HG02588 (cell line): ENCODE measurements around the gene ZNF697.
"Not testable (repeated sequence)": the region's sequence is repeated elsewhere in the genome, so short reads cannot be mapped to it uniquely, and the experiment has no call there.

Source experiments
- ATAC-seq: cut with Tn5 transposase; IDR thresholded peaks from one replicate; pipeline ENCODE4 v1.9.1; 2021; ENCODE audit warnings: mild to moderate bottlenecking, moderate library complexity; ENCODE audit not compliant: unreplicated experiment

The ZNF697 gene

GRCh38 chr1:119632103-119632490 lies 16.0 kb downstream of the ZNF697 start:
- no peak for ATAC-seq

GRCh38 chr1:119631433-119632102 lies 16.5 kb downstream of the ZNF697 start:
- ATAC-seq = peak; percentile 48

- ATAC-seq = no peak
Observed at GRCh38 chr1:119631086-119631432, 17.0 kb downstream of the ZNF697 start.

DNA sequence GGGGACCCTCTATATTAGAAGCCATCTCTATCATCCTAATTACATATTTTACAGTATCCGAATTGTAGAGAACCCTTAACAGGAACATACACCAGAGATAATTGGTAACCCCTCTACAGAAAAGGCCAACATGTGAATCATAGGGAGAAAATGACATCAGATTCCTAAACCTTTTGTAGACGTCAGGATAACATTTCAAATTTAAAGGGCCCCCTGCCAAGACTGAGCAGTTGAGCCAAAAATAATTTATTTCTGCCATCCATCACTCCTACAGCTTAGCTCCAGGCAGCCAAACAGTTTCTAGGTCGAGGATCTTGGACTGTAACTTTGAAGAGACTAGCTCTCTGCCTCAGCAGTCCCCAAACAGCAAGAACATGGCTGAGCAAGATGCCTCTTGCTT lies 21.2 kb downstream of the ZNF697 start:
- ATAC-seq = no peak

DNA sequence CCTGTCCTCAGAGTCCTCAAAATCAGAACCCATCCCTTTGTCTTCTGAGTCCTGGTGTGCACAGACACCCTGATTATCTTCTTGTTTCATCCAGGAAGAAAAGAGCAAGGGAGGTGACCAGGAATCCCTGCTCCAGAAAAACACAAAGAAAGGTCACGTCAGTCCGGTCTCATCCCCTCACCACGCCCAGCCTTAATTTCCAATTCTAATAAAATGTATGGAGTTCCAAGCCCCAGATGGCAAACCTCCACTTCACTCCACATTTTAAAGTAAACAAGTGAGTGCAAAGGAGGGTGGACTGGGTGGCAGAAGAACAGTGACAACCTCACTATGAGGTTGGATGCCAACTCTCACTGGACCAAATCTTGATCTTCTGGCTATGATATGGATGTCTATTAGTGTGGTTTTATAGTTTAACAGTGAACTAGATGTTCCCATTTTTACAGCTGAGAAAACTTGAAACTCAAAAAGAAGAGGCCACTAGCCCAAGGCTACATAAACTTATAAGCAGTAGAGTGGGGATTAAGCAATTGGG lies 22.0 kb downstream of the ZNF697 start:
- no peak for ATAC-seq

- ATAC-seq = no peak
Observed at GRCh38 chr1:119623678-119624077, 24.4 kb downstream of the ZNF697 start.

DNA sequence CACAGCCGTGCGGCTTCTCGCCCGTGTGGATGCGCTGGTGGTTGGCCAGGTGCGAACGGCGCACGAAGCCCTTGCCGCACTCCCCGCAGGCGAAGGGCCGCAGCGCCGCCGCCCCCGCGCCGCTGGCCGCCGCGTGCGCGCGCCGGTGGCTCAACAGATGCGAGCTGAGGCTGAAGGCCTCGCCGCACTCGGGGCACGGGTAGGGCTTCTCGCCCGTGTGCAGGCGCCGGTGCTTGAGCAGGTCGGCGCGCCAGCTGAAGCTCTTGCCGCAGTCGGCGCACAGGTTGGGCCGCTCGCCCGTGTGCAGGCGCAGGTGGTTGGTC lies 24.9 kb downstream of the ZNF697 start:
- no peak for ATAC-seq

DNA sequence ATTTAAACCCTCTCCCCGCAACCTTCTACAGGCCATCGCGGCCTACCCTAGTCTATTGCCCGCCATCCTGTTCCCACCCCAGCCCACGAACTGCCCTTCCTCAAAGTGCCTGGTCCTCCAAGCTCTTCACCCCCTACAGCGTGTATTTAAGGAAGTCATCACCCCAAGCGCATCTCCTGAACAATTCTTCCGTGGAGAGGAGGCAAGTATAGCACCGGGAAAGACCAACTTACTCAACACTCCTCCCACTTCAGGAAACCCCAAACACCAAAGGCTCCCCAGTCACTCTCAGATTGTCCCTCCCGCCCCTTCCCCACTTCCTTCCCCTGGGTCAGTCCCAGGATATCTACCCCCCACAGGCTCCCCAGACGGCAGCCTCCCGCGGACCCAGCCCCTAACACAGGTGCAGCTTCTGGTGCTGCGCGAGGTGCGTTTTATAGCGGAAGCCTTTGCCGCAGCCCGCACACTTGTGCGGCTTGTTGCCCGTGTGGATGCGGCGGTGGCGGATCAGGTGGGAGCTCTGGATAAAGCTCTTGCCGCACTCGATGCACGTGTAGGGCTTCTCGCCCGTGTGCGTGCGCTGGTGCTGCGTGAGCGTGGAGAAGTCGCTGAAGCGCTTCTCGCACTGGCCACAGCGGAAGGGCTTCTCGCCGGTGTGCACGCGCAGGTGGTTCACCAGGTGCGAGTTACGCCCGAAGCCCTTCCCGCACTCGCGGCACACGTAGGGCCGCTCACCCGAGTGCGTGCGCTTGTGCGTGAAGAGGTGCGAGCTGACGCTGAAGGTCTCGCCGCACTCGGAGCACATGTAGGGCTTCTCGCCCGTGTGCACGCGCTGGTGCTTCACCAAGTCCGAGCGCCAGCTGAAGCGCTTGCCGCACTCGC lies 25.5 kb downstream of the ZNF697 start:
- no peak for ATAC-seq

- no peak for ATAC-seq
Observed at GRCh38 chr1:119621705-119622104, 26.4 kb downstream of the ZNF697 start.

GRCh38 chr1:119617751-119618691 lies 30.0 kb downstream of the ZNF697 start:
- ATAC-seq = no peak

GRCh38 chr1:119616748-119617147 lies 31.3 kb downstream of the ZNF697 start:
- not testable (repeated sequence) for ATAC-seq

DNA sequence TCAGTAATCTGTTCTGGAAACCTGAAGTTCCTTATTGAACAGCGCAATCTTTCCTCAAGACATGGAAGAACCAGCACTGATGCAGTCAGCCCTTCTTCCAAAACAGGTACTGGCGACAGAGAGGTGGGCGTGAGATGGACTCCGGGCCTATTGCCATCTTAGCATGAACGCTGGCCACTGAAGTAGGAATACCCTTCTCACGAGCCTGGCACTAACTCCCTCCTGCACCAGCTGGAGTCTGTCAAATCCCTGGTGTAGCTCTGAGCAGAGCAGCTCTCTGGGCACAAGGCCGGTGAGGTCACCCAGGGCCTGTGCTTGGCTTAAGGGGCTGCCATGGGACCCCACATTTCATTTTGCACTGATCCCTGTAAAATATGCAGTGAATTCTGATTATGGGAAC lies 33.0 kb downstream of the ZNF697 start:
- ATAC-seq = not testable (repeated sequence)

DNA sequence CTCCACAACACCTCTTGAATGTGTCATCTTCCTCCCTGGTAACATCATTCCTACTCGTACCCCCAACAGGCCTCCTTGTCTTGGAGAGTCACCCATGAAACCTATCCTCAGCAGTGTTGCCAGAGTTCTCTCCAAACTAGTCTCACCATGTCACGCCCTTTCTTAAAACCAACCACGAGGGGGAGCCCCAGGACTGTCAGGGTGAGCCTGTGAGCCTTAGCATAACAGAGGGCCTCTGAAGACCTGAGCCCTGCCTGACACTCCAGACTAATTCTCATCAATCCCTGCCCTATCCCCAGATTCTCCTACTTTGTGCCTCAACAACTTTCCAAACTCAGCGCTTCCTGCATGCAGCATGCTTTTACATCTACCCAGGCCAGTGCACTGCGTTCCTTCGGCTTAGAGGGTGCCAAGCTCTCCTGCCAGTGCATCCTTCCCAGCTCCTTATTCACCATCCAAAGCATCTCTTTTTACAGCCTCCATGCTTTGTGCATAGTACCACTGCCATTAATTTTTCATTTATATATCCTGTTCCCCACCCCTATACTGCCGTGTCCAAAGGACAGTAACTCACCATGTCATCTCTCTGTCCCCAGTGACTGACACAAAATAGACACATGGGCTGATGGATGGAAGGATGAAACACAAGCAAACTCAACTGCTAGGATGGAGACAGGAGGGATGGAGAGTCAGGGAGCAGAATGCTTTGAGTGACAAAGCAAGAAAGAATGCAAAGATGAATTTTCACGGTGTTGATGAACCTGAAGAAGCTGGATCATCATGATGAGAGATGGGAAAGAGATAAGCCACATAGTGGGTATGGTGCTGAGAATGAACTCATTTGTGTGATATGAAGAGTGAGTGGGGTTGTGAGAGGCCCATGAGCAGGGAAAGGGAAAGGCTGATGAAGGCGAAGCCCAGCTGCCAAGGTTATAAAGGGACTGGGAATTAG lies 34.0 kb downstream of the ZNF697 start:
- ATAC-seq = peak; percentile 75

- no peak for ATAC-seq
Observed at GRCh38 chr1:119611701-119612113, 36.4 kb downstream of the ZNF697 start.

GRCh38 chr1:119608816-119609215 lies 39.2 kb downstream of the ZNF697 start:
- ATAC-seq = not testable (repeated sequence)

GRCh38 chr1:119607087-119607807 lies 40.8 kb downstream of the ZNF697 start:
- ATAC-seq = not testable (repeated sequence)

GRCh38 chr1:119606394-119606793 lies 41.7 kb downstream of the ZNF697 start:
- ATAC-seq = no peak

DNA sequence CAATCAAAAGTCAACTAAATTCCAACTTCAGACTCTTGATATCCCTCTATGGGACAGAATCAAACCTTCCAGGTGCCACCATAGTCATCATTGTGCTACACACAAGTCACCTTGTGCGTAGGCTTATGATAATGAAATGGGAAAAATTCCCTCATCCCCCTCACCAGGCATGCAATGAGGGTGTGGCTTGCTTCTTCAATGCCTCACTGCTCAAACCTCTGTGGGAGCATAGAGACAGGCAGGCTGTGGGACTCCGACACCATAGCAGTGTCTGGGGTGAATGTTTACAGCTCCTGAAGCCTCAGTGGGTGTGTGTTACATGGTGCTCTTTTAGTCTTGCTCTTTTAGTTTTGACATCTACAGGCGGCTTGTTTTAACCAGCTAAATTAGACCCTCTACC lies 42.4 kb downstream of the ZNF697 start:
- ATAC-seq = no peak

DNA sequence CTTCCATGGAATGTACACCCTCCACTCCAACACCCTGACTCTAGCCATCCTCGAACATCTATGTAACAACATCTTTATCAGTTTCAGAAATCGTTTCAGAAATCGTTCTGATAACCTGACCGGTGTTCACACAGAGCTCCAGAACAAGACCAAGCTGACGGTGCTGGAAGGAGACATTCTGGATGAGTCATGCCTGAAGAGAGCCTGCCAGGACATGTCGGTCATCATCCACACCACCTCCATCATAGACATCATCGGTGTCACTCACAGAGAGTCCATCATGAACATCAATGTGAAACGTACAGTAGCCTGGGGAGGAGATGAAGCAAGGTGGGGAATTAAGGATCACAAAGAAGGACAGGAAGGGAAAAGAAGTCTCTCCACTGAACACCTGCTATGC lies 43.0 kb downstream of the ZNF697 start:
- not testable (repeated sequence) for ATAC-seq
